BE2C (cell line): ENCODE results near the gene REG3A.

Experiments used
- DNase-seq: peaks from one replicate; pipeline ENCODE4 v3.0.0-alpha.2; 2020
- H3K27me3 ChIP-seq: fragments of 250-450 bp; sonication (Bioruptor Pico); 2 replicates; pipeline ENCODE4 v1.5.1; 2020; ENCODE audit warnings: mild to moderate bottlenecking
- H3K36me3 ChIP-seq: fragments of 250-450 bp; sonication (Bioruptor Pico); 2 replicates; pipeline ENCODE4 v1.5.1; 2020; ENCODE audit warnings: mild to moderate bottlenecking
- H3K4me1 ChIP-seq: fragments of 250-450 bp; sonication (Bioruptor Pico); 2 replicates; pipeline ENCODE4 v1.5.1; 2020
- H3K4me3 ChIP-seq: 2 replicates; pipeline ENCODE4 v1.5.1; 2011; ENCODE audit warnings: low read depth, low read length
- H3K9me3 ChIP-seq: fragments of 250-450 bp; sonication (Bioruptor Pico); 2 replicates; pipeline ENCODE4 v1.5.1; 2020
- TF ChIP-seq, protein P1 (sequence below): IDR thresholded peaks from 2 replicates; pipeline ENCODE4 v1.5.1; 2012; ENCODE audit warnings: mild to moderate bottlenecking, low read depth, low read length

The REG3A gene

DNA sequence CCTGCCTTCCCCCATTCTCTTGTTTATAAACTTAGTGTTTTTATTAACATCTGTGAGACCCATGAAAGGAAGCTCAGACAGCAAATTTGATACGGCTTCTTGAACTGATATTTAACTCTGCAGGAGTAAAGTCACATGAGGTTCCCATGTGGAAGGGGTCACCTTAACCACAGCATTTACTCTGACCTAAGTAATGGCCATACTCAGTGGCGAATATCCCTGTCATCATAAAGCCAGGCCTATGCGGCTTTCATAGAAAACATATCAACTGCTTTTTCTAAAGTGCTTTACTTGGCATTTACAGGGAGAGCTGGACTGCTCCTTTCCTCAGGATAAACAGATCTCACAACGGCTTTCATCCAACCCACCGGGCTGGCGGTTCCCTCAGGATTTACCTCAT lies 30.3 kb downstream of the REG3A start:
- H3K36me3 ChIP-seq, result no peaks in the 10 kb centered on the region
- no peaks in the 10 kb centered on the region for H3K27me3 ChIP-seq
- TF ChIP-seq, protein P1, sequence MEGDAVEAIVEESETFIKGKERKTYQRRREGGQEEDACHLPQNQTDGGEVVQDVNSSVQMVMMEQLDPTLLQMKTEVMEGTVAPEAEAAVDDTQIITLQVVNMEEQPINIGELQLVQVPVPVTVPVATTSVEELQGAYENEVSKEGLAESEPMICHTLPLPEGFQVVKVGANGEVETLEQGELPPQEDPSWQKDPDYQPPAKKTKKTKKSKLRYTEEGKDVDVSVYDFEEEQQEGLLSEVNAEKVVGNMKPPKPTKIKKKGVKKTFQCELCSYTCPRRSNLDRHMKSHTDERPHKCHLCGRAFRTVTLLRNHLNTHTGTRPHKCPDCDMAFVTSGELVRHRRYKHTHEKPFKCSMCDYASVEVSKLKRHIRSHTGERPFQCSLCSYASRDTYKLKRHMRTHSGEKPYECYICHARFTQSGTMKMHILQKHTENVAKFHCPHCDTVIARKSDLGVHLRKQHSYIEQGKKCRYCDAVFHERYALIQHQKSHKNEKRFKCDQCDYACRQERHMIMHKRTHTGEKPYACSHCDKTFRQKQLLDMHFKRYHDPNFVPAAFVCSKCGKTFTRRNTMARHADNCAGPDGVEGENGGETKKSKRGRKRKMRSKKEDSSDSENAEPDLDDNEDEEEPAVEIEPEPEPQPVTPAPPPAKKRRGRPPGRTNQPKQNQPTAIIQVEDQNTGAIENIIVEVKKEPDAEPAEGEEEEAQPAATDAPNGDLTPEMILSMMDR, result no peak
- H3K4me3 ChIP-seq, result no peak overlapping the region
- H3K9me3 ChIP-seq, result no peaks in the 10 kb centered on the region
- H3K4me1 ChIP-seq, result no peaks in the 10 kb centered on the region
- no peak for DNase-seq

DNA sequence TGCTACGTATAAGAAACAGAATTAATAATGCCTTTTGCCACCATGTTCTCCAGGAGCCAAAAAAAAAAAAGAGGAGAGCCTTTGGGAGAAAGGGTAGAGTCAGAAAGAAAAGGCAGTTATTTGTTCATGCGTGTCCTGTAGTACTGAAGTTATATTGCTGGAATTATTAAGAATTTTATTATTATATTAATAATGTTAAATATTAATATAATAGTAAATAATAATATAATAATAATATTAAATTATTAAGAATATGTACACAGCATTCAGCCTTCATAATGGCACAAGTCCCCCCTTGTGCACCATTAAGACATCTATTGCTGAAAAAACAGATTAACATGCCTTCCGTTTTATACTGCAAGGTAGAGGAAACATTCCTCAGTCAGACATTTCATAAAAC lies 31.1 kb downstream of the REG3A start:
- DNase-seq, result no peak
- Histone ChIP-seq H3K27me3 (no peaks in the 10 kb centered on the region), H3K36me3 (no peaks in the 10 kb centered on the region), H3K4me3 (no peak overlapping the region), H3K9me3 (no peaks in the 10 kb centered on the region), H3K4me1 (no peaks in the 10 kb centered on the region)
- TF ChIP-seq, protein P1, result no peak

DNA sequence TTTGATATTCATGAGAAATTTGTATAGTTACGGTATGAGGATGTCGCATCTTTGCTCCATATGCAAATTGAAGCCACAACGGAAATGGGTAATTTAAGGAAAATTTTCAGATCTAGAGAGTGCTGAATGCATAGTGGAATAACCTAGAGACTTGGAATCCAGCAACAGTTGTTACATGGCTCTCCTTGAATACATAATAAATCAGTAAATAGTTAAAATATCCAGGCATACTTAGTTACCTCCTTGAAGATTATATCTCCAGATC lies 33.9 kb downstream of the REG3A start:
- no peak for DNase-seq
- Histone ChIP-seq H3K9me3 (no peaks in the 10 kb centered on the region), H3K4me3 (no peak overlapping the region), H3K4me1 (no peaks in the 10 kb centered on the region), H3K36me3 (no peaks in the 10 kb centered on the region), H3K27me3 (no peaks in the 10 kb centered on the region)
- TF ChIP-seq, protein P1, result no peak

DNA sequence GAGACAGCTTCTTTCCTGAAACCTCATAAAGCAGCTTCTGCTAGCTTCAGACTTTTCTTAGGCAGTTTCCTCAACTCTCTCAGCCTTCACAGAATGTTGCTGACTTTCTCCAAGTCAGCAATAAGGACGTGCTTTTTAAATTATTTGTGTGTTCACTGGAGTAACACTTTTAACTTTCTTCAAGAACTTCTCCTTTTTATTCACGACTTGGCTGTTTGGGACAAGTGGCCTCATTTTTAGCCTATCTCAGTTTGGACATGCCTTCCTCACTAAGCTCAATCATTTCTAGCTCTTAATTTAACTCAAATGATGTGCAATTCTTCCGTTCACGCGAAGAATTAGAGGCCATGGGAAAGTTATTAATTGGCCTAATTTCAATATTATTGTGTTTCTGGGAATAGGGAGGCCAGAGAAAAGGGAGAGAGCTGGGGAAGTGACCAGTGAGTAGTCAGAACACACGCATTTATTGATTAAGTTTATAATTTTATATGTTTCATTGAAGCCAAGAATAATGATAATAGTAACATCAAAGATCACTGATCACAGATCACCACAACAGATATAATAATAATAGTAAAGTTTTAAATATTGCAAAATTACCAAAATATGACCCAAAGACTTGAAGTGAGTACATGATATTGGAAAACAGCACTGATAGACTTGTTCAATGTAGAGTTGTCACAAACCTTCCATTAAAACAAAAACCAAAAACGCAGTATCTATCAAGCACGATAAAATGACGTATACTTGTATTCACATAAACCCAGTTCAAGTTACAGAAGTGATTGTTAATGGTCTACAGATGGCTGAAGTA lies 34.4 kb downstream of the REG3A start:
- H3K27me3 ChIP-seq, result no peaks in the 10 kb centered on the region
- no peak overlapping the region for H3K4me3 ChIP-seq
- DNase-seq, result no peak
- TF ChIP-seq, protein P1, result no peak
- no peaks in the 10 kb centered on the region for H3K4me1 ChIP-seq
- no peaks in the 10 kb centered on the region for H3K36me3 ChIP-seq
- no peaks in the 10 kb centered on the region for H3K9me3 ChIP-seq

DNA sequence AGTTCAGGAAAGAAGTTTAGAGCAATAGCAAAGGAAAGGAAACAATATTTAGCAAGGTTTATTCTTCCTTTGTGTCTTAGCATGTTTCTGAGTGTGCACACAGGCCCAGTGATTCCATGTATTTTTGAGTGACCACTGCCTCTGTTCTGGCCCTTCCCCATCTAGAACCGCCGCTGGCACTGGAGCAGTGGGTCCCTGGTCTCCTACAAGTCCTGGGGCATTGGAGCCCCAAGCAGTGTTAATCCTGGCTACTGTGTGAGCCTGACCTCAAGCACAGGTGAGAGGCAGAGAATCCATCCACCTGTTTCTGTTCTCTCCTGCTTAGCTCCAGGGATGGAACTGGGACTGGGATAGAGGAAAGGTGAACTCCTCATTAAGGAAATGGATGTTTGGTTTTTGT lies 36.9 kb downstream of the REG3A start:
- TF ChIP-seq, protein P1, result no peak
- Histone ChIP-seq H3K4me1 (no peaks in the 10 kb centered on the region), H3K9me3 (no peaks in the 10 kb centered on the region), H3K4me3 (no peak overlapping the region), H3K27me3 (no peaks in the 10 kb centered on the region), H3K36me3 (no peaks in the 10 kb centered on the region)
- DNase-seq, result no peak

DNA sequence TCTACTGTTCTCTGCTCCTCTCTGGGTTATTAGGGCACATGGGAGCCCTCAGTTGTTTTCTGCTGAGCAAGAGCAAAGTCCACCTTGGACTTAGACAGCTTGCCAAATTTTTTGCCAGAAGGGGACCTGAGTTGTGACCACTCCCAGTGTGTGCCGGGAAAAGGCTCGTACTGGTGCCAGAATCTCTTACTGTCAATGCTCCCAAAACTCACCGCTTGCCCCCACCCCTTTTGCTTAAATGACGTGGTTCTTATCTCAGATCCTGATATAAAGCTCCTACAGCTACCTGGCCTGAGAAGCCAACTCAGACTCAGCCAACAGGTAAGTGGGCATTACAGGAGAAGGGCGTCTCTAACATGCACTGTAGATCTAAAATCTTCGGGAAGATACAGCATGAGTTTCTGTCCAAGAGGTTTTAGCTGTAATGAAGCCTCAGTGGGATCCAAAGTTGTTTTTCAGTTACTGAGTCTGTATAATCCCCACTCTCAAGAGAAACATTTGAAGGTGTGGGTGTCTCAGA lies 39.3 kb downstream of the REG3A start, which contains the start of gene REG1A:
Gene REG1A, plus strand, starts transcription at position 295 of the 520 bp plus-strand sequence. CDS start 374 bp downstream, outside the sequence.
- TF ChIP-seq, protein P1, result no peak
- no peak for DNase-seq
- no peak within 1 kb of the TSS for H3K4me3 ChIP-seq
- no peaks in the 10 kb centered on the region for H3K36me3 ChIP-seq
- no peaks in the 10 kb centered on the region for H3K4me1 ChIP-seq
- H3K27me3 ChIP-seq, result no peaks in the 10 kb centered on the region
- no peaks in the 10 kb centered on the region for H3K9me3 ChIP-seq
